Brain microvascular endothelial cell (primary cell): ENCODE results near the gene APMAP.

Source experiments
- DNase-seq: peaks from one replicate; pipeline ENCODE4 v3.0.0-alpha.2; 2020
- H3K27ac ChIP-seq: fragments of 250-450 bp; sonication (Bioruptor Pico); 2 replicates; pipeline ENCODE4 v1.5.1; 2020; ENCODE audit warnings: mild to moderate bottlenecking, moderate library complexity
- H3K27me3 ChIP-seq: fragments of 250-450 bp; sonication (Bioruptor Pico); replicated peaks from 2 replicates; pipeline ENCODE4 v1.5.1; 2020; ENCODE audit warnings: mild to moderate bottlenecking
- H3K36me3 ChIP-seq: fragments of 250-450 bp; sonication (Bioruptor Pico); replicated peaks from 2 replicates; pipeline ENCODE4 v1.5.1; 2020; ENCODE audit warnings: mild to moderate bottlenecking
- H3K4me3 ChIP-seq: 2 replicates; pipeline ENCODE4 v1.5.1; 2011; ENCODE audit warnings: low read depth, mild to moderate bottlenecking, control low read depth, low read length, moderate library complexity
- in situ Hi-C: cut with HindIII; loops from 2 replicates; pipeline ENCODE4 v1.10.0; 2017; ENCODE audit warnings: low sequenced_read_pairs, low pct_ligation_motif_present
- TF ChIP-seq, protein P1 (sequence below): IDR thresholded peaks from 2 replicates; pipeline ENCODE4 v1.5.1; 2011; ENCODE audit warnings: low read depth, mild to moderate bottlenecking, moderate library complexity, low read length, control low read depth, inconsistent platforms; ENCODE audit errors: missing control alignments

Gene APMAP

DNA sequence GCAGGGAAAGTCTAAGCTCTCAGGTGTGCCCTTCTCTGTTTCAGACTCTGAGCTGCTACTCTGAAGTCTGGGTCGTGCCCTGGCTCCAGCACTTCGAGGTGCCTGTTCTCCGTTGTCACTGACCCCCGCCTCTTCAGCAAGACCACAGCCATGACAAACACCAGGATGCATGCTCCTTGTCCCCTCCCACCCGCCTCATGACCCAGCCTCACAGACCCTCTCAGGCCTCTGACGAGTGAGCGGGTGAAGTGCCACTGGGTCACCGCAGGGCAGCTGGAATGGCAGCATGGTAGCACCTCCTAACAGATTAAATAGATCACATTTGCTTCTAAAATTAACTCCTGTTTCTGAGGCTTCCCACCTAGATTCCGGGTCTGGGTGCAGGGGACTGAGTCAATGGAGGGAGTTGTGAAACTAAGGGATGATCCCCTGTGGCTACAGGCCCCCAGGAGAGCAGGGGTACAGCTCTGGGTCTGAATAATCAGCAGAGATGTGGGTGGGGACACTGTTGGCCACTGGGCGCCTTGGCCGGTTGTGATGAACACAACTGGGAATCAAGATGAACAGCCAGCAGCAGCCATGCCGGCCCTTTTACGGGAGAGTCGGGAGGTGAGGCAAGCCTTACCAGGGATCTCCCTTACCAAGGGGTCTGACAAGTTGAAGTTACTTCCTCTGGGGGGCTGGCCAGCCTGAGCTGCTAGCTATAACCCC lies 32.8 kb downstream of the APMAP start:
- no peak overlapping the region for H3K4me3 ChIP-seq
- TF ChIP-seq, protein P1, sequence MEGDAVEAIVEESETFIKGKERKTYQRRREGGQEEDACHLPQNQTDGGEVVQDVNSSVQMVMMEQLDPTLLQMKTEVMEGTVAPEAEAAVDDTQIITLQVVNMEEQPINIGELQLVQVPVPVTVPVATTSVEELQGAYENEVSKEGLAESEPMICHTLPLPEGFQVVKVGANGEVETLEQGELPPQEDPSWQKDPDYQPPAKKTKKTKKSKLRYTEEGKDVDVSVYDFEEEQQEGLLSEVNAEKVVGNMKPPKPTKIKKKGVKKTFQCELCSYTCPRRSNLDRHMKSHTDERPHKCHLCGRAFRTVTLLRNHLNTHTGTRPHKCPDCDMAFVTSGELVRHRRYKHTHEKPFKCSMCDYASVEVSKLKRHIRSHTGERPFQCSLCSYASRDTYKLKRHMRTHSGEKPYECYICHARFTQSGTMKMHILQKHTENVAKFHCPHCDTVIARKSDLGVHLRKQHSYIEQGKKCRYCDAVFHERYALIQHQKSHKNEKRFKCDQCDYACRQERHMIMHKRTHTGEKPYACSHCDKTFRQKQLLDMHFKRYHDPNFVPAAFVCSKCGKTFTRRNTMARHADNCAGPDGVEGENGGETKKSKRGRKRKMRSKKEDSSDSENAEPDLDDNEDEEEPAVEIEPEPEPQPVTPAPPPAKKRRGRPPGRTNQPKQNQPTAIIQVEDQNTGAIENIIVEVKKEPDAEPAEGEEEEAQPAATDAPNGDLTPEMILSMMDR = no peak
- in situ Hi-C loops = no loop called here
- H3K27me3 ChIP-seq = no peaks in the 10 kb centered on the region
- no peak overlapping the region for H3K27ac ChIP-seq
- peaks cover 15% of the 10 kb centered on the region for H3K36me3 ChIP-seq
- no peak for DNase-seq

DNA sequence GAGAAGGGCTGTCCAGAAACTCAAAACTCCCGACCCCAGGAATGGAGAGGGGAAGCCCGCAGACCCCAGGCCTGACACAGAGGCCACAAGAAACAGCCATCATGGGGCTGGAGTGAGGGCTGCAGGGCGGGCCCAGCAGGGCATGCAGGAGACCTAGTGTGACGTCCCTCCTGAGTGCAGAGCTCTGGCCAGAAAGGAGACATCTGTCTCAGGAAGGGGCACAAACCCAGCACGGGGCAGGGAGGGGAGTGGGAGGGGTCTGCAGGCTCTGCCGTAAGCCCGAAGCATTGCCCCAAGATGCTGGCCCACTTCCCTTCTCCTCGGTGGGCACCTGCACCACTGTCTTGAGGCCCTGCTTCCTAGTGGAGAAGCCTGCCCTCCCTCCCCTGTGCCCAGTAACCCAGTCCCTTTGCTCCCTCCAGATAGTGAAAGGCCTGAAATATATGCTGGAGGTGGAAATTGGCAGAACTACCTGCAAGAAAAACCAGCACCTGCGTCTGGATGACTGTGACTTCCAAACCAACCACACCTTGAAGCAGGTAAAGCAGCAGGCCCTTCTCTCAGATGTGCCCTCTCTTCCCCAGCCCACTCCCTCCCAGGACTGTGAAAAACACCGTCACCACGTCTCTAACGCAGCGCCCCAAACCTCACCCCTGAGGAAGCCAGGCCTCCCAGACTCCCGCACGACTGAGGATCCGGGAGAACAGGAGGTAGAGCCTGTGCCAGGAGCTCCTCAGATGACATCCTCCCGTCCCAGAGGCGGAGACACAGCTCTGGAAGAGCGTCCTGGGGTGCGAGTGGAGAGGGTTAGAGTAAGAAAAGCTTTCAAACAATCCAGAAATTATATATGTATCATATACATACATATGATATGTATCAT lies 33.8 kb downstream of the APMAP start:
- no peak for DNase-seq
- H3K27me3 ChIP-seq = no peaks in the 10 kb centered on the region
- TF ChIP-seq, protein P1 = no peak
- H3K36me3 ChIP-seq = peaks cover 15% of the 10 kb centered on the region
- no peak overlapping the region for H3K27ac ChIP-seq
- in situ Hi-C loops = no loop called here
- no peak overlapping the region for H3K4me3 ChIP-seq

DNA sequence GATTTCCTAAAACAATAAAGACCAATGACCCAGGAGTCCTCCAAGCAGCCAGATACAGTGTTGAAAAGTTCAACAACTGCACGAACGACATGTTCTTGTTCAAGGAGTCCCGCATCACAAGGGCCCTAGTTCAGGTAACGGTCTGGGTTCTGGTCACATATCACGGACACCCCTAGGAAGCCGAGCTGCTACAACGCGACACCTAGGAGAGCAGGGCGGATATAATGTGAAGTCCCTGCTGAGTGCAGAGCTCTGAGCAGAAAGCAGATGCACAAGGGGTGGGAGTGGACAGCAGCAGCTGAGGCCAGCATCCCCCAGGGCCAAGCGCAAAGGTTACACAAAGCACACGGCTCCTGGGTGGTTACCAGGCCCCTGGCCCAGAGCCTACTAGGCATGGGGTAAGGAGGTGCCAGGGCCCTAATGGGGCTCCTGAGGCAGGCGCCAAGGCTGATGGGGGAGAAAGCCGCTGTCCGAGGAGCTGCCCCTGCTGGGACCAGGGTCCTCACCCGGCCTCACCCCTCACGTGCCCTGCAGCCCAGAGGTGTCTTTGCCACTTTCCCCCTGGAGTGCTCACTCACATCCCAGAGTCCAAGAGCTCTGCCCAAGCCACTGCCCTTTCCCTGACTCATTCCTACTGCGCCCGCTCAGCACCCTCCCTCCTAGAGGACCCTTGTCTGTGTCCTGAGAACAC lies 35.1 kb downstream of the APMAP start:
- Histone ChIP-seq H3K27me3 (no peaks in the 10 kb centered on the region), H3K36me3 (peaks cover 2% of the 10 kb centered on the region), H3K27ac (no peak overlapping the region), H3K4me3 (no peak overlapping the region)
- in situ Hi-C loops = no loop called here
- TF ChIP-seq, protein P1 = no peak
- no peak for DNase-seq

DNA sequence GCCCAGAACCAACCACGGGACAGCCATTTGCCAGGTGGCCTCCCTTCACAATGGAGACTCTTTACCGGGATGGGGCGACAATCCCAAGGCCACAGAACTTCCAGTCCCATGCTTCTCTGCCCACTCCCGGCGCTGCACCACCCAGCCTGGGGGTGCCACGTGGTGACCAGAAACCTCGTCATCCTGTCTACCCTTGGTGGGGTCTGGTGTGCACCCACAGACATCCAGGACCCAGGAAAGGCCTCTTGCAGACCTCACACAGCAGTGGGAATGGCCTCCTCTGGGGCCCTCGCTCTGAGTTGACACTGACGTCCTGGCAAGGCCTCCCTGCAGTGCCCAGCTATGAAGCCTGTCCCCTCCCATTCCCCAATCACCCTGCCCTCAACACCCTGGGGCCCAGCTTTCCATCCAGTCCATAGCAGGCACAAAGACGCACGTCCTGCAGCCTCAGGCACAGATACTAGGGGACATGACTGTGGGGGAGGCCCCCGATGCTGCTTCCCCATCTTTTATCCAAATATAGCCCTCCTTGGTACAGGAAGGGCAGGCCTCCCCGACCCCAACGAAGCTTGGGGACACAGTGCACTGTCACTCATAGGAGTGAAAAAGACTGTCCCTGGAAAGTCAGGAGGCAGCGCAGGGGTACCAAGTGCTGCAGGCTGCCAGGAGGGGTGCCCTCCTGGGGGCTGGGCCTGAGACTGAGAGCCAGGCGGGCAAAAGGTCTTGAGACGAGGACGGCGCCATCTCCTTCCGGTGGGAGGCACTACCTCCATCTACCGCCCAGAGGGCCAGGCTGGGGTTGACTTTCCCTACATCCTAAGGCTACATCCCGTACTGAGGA lies 36.3 kb downstream of the APMAP start:
- in situ Hi-C loops = no loop called here
- TF ChIP-seq, protein P1 = no peak
- no peak for DNase-seq
- H3K27ac ChIP-seq = no peak overlapping the region
- peaks cover 2% of the 10 kb centered on the region for H3K36me3 ChIP-seq
- H3K4me3 ChIP-seq = no peak overlapping the region
- H3K27me3 ChIP-seq = no peaks in the 10 kb centered on the region

DNA sequence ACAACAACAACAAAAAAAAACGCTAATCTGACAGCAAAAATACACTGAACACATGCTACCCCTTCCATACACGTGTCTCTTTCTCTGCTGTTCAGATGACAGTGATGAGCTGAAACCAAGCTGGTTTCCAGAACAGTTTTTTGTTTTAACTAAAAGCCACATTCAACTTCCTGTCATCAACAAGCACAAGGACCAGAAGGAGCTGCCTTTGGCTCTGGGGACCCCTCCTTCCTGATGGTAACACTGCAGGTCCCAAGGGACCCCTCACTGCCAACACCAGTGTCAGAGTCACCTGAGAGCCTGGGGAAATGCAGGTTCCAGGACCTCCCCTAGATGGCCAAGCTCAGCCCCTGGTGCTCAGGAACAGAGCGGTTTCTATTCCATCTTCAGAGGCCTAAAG lies 37.5 kb downstream of the APMAP start:
- TF ChIP-seq, protein P1 = no peak
- DNase-seq = no peak
- no peaks in the 10 kb centered on the region for H3K27me3 ChIP-seq
- peaks cover 2% of the 10 kb centered on the region for H3K36me3 ChIP-seq
- H3K27ac ChIP-seq = no peak overlapping the region
- H3K4me3 ChIP-seq = no peak overlapping the region
- in situ Hi-C loops = no loop called here
